HepG2 (cell line): ENCODE data around the gene NDOR1. TPM values are rescaled to one million over a fixed set of nuclear protein-coding genes. Genes with fewer than 3 reads are reported as not detected.
A peak's percentile ranks its signal among the peaks of the same experiment; 100 is the strongest.

Experiments
- AGO2 ChIP-seq: fragments of 200-400 bp; formaldehyde crosslinking; optimal IDR thresholded peaks from 2 replicates; pipeline ENCODE3; 2017; ENCODE audit warnings: mild to moderate bottlenecking, low read depth, low read length, moderate library complexity
- AKAP8 ChIP-seq: sonication (generic); formaldehyde crosslinking; IDR thresholded peaks from 2 replicates; pipeline ENCODE4 v1.5.1; 2020; ENCODE audit warnings: mild to moderate bottlenecking, missing genetic modification reagents
- GABPB1 ChIP-seq: IDR thresholded peaks from 2 replicates; pipeline ENCODE4 v1.6.1; 2016; ENCODE audit warnings: mild to moderate bottlenecking, missing genetic modification reagents, moderate library complexity, missing compliant biosample characterization
- HMG20B ChIP-seq: conservative IDR thresholded peaks from 2 replicates; pipeline ENCODE4 v1.6.1; 2016; ENCODE audit warnings: missing genetic modification reagents, missing compliant biosample characterization
- HNRNPL ChIP-seq: fragments of 200-400 bp; formaldehyde crosslinking; IDR thresholded peaks from 2 replicates; pipeline ENCODE4 v1.6.1; 2017; ENCODE audit warnings: mild to moderate bottlenecking, low read depth, low read length
- HNRNPLL ChIP-seq: fragments of 200-400 bp; formaldehyde crosslinking; IDR thresholded peaks from 2 replicates; pipeline ENCODE4 v1.6.1; 2017; ENCODE audit warnings: mild to moderate bottlenecking, low read depth, low read length; ENCODE audit not compliant: poor library complexity, severe bottlenecking
- IKZF4 ChIP-seq: sonication (generic); formaldehyde crosslinking; IDR thresholded peaks from 2 replicates; pipeline ENCODE4 v1.5.1; 2020; ENCODE audit warnings: borderline replicate concordance, mild to moderate bottlenecking, low read depth, missing genetic modification reagents; ENCODE audit errors: not compliant biosample characterization
- NFE2 ChIP-seq: sonication (generic); formaldehyde crosslinking; IDR thresholded peaks from 2 replicates; pipeline ENCODE4 v1.4.0; 2020; ENCODE audit warnings: missing genetic modification reagents
- NONO ChIP-seq, 2 experiments: fragments of 450-650 bp in 1 of 2; sonication (generic) in 1 of 2; formaldehyde crosslinking in 1 of 2; IDR thresholded peaks in 1 of 2; conservative IDR thresholded peaks in 1 of 2; 2 replicates each; pipeline versions ENCODE4 v1.6.1 to v1.8.0; 2017 to 2022; ENCODE audit warnings: mild to moderate bottlenecking in 1 of 2, missing genetic modification reagents in 1 of 2, moderate library complexity in 1 of 2
- RBFOX2 ChIP-seq: fragments of 200-400 bp; formaldehyde crosslinking; IDR thresholded peaks from 2 replicates; pipeline ENCODE4 v1.6.1; 2017; ENCODE audit warnings: low read depth, mild to moderate bottlenecking, low read length
- SNRNP70 ChIP-seq: fragments of 200-400 bp; formaldehyde crosslinking; IDR thresholded peaks from 2 replicates; pipeline ENCODE4 v1.6.1; 2017; ENCODE audit warnings: mild to moderate bottlenecking, low read depth, low read length, moderate library complexity
- ZC3H13 ChIP-seq: sonication (generic); formaldehyde crosslinking; IDR thresholded peaks from 2 replicates; pipeline ENCODE4 v1.8.1; 2023; ENCODE audit warnings: mild to moderate bottlenecking, missing genetic modification reagents, moderate library complexity
- ZFX ChIP-seq: sonication (generic); formaldehyde crosslinking; IDR thresholded peaks from 2 replicates; pipeline ENCODE4 v1.4.0; 2020; ENCODE audit warnings: mild to moderate bottlenecking, low read depth, missing genetic modification reagents, moderate library complexity
- ZMYM4 ChIP-seq: sonication (generic); formaldehyde crosslinking; IDR thresholded peaks from 2 replicates; pipeline ENCODE4 v1.8.1; 2023; ENCODE audit warnings: mild to moderate bottlenecking, missing genetic modification reagents
- ZNF263 ChIP-seq: sonication (generic); formaldehyde crosslinking; IDR thresholded peaks from 2 replicates; pipeline ENCODE4 v1.4.0; 2020; ENCODE audit warnings: missing genetic modification reagents
- ZNF317 ChIP-seq: sonication (generic); formaldehyde crosslinking; IDR thresholded peaks from 2 replicates; pipeline ENCODE4 v1.5.0; 2020; ENCODE audit warnings: mild to moderate bottlenecking, missing genetic modification reagents
- ZNF335 ChIP-seq: sonication (generic); formaldehyde crosslinking; IDR thresholded peaks from 2 replicates; pipeline ENCODE4 v1.4.0; 2020; ENCODE audit warnings: missing genetic modification reagents
- ZNF629 ChIP-seq: sonication (generic); formaldehyde crosslinking; conservative IDR thresholded peaks from 2 replicates; pipeline ENCODE4 v1.5.0; 2020; ENCODE audit warnings: missing genetic modification reagents
- polyA plus RNA-seq, 8 experiments: library from polyadenylated mRNA; depleted of rRNA in 3 of 8; stranded (reverse) in 7 of 8; unstranded in 1 of 8; fragments of >200 nt; fragmentation: Illumina TruSeq in 4 of 8; extraction: Trizol in 4 of 8; gene quantifications; 2 replicates each; pipeline versions ENCODE4 v1.2.1 to v1.2.3, GENCODE V29; 2011 to 2016; ENCODE audit warnings: low read depth in 4 of 8, missing spikeins in 1 of 8, mixed read lengths in 1 of 8; ENCODE audit not compliant: insufficient read depth in 1 of 8
- total RNA-seq, 5 experiments: library from RNA; depleted of rRNA; stranded (reverse); fragments of >200 nt; fragmentation: Illumina TruSeq; extraction: Trizol; gene quantifications; 2 replicates each; pipeline ENCODE4 v1.2.3, GENCODE V29; 2016; ENCODE audit warnings: low read depth in 1 of 5
- TF ChIP-seq, protein P1 (sequence below): sonication (generic); formaldehyde crosslinking; IDR thresholded peaks from 2 replicates; pipeline ENCODE4 v1.8.0; 2022; ENCODE audit warnings: missing genetic modification reagents, mild to moderate bottlenecking, moderate library complexity, borderline replicate concordance
- TF ChIP-seq, protein P2 (sequence below): IDR thresholded peaks from 2 replicates; pipeline ENCODE4 v1.6.1; 2018; ENCODE audit warnings: missing genetic modification reagents

The NDOR1 gene
- total and polyA plus RNA-seq, 2 of the 13 experiments (the other 11 are each of a cell fraction or from before 2014, with no cell fraction given), result 3.6 to 8.7 TPM

DNA sequence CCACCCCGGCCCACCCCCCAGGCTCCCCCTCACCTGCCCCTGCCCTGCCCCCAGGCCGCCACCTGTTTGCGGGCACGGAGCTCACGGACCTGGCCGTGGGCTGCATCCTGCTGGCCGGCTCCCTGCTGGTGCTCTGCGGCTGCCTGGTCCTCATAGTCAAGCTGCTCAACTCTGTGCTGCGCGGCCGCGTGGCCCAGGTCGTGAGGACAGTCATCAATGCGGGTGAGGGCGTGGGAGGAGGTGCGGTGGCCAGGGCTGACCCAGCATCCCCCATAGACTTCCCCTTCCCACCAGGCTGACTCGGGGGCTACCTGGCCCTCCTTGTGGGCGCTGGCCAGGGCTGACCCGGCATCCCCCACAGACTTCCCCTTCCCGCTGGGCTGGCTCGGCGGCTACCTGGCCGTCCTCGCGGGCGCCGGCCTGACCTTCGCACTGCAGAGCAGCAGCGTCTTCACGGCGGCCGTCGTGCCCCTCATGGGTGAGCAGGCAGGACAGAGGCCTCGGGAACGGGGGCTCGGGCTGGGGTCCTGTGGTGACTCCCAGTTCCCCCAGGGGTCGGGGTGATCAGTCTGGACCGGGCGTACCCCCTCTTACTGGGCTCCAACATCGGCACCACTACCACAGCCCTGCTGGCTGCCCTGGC, 28.7 kb downstream of the NDOR1 start (continued):
- TF ChIP-seq ZFX, result peak; percentile 42
- 0 out of 2 replicates have a peak, but pooled peaks have one; percentile 17 for TF ChIP-seq ZMYM4 (CRISPR knock-in tag)
- TF ChIP-seq ZNF629 (CRISPR knock-in tag), result 0 out of 2 replicates have a peak, but pooled peaks have one; percentile 14
- peak; percentile 38 for TF ChIP-seq AGO2
- 0 out of 2 replicates have a peak, but pooled peaks have one; percentile 51 for TF ChIP-seq HNRNPL
- TF ChIP-seq HMG20B (CRISPR knock-in tag), result no peak
- peak; percentile 58 for TF ChIP-seq IKZF4 (CRISPR knock-in tag)
- peak; percentile 68 for TF ChIP-seq RBFOX2
- TF ChIP-seq ZC3H13 (CRISPR knock-in tag), result peak; percentile 76
- TF ChIP-seq AKAP8 (CRISPR knock-in tag), result peak; percentile 56; the same call in 1 of the 2 replicates
- 0 out of 2 replicates have a peak, but pooled peaks have one; percentile 31 for TF ChIP-seq ZNF263 (CRISPR knock-in tag)
- TF ChIP-seq ZNF317, result no peak
- TF ChIP-seq ZNF335, result no peak
- TF ChIP-seq NONO (IDR thresholded peaks at IDR 0.05), result no peak
- TF ChIP-seq NONO (CRISPR knock-in tag; conservative IDR thresholded peaks at IDR 0.05), result no peak
- TF ChIP-seq HNRNPLL, result peak; percentile 16
- TF ChIP-seq, protein P1, sequence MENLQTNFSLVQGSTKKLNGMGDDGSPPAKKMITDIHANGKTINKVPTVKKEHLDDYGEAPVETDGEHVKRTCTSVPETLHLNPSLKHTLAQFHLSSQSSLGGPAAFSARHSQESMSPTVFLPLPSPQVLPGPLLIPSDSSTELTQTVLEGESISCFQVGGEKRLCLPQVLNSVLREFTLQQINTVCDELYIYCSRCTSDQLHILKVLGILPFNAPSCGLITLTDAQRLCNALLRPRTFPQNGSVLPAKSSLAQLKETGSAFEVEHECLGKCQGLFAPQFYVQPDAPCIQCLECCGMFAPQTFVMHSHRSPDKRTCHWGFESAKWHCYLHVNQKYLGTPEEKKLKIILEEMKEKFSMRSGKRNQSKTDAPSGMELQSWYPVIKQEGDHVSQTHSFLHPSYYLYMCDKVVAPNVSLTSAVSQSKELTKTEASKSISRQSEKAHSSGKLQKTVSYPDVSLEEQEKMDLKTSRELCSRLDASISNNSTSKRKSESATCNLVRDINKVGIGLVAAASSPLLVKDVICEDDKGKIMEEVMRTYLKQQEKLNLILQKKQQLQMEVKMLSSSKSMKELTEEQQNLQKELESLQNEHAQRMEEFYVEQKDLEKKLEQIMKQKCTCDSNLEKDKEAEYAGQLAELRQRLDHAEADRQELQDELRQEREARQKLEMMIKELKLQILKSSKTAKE (CRISPR knock-in tag), result 0 out of 2 replicates have a peak, but pooled peaks have one; percentile 20
- TF ChIP-seq, protein P2, sequence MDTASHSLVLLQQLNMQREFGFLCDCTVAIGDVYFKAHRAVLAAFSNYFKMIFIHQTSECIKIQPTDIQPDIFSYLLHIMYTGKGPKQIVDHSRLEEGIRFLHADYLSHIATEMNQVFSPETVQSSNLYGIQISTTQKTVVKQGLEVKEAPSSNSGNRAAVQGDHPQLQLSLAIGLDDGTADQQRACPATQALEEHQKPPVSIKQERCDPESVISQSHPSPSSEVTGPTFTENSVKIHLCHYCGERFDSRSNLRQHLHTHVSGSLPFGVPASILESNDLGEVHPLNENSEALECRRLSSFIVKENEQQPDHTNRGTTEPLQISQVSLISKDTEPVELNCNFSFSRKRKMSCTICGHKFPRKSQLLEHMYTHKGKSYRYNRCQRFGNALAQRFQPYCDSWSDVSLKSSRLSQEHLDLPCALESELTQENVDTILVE, result no peak
- TF ChIP-seq GABPB1 (CRISPR knock-in tag), result peak; percentile 52; the same call in 1 of the 2 replicates
- TF ChIP-seq NFE2 (CRISPR knock-in tag), result no peak
- no peak for TF ChIP-seq SNRNP70
